GM12892 (cell line): ENCODE data around the gene ZNRF3.

Experiments
- POLR2A ChIP-seq: IDR thresholded peaks from 2 replicates; pipeline ENCODE4 v1.6.1; 2011; ENCODE audit warnings: low read depth, low read length, control low read depth
- TAF1 ChIP-seq: IDR thresholded peaks from 2 replicates; pipeline ENCODE4 v1.6.1; 2011; ENCODE audit warnings: low read depth, mild to moderate bottlenecking, control low read depth, low read length, borderline replicate concordance

DNA sequence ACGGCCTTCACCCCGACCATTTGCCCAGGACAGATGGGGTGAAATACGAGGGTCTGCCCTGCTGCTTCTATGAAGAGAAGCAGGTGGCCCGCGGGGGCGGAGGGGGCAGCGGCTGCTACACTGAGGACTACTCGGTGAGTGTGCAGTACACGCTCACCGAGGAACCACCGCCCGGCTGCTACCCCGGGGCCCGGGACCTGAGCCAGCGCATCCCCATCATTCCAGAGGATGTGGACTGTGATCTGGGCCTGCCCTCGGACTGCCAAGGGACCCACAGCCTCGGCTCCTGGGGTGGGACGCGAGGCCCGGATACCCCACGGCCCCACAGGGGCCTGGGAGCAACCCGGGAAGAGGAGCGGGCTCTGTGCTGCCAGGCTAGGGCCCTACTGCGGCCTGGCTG is 167.1 kb downstream of the ZNRF3 start:
- no peak for TF ChIP-seq TAF1
- TF ChIP-seq POLR2A, result no peak
